ENCODE results near the gene BMP7.

Gene BMP7

GRCh38 chr20:57266291-57267157 is at the start of gene BMP7:
TSS of gene BMP7 (minus strand) at chr20:57266641. CDS start at chr20:57266122, 519 bp downstream.
- DNase-seq (ENCODE audit: extremely low read depth in 1 of 2, low read depth in 1 of 2) = no peak

- DNase-seq (ENCODE audit: extremely low read depth in 1 of 2, low read depth in 1 of 2) = no peak
Observed at GRCh38 chr20:57315976-57316480, 49.6 kb upstream of the BMP7 start.

DNA sequence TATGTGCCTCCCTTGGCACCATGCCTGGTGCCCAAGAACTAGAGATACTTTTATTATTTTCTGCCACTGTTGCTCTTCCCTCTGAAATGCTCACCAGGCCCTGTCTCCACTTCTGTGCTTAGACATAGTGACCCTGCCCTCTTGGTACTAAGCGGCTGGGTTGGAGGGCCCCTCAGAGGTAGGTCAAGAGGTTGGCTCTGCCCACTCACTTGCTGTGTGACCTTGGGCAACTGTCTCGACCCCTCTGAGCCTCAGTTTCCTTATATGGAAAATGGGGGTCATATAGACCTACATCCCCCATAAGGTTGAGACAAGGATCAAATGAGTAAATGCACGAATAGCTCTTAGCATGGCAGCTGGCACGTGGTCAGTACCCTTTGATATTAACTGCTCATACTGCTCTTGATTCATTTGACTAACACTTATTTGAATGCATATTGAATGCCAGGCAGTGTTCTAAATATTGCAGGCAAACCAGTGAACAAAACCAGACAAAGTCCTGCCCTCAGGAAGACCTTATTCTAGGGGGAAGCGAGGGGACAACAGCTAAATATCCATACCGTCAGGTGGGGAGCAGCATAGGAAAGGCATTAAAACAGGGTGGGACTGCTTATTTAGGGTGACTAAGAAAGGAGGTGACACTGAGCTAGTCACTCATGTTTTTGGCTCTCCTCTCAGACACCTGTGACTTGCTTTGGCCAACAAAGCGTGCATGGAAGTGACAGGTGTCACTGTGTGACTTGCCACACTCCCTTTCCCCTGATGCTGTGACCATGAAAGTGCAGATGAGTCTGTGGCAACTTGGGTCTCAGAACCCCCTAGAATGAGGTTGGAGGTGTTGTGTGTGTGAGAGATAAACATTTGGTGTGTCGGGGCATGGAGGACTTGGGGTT is 48.9 kb upstream of the BMP7 start:
- no peak for DNase-seq (ENCODE audit: extremely low read depth in 1 of 2, low read depth in 1 of 2)

DNA sequence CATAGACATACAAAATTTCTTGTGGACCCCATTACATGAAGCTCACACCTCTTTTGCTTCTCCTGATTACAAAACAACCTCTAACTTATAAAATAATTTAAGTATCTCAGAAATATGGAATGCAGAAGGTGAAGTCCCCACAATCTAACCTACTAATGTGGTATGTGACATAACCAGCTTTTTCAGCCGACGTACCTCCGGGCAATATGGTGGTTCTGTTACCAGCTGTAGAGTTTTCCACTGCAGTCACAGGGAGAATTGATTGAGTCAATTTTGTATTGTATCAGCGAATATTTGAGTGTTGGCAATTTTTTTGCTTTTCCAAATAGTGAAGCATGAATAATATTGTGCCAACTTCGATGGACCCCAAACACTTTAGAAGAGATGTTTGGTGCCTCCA is 47.5 kb upstream of the BMP7 start:
- DNase-seq (ENCODE audit: extremely low read depth in 1 of 2, low read depth in 1 of 2) = no peak

- DNase-seq (ENCODE audit: extremely low read depth in 1 of 2, low read depth in 1 of 2) = no peak
Observed at GRCh38 chr20:57313230-57313629, 46.8 kb upstream of the BMP7 start.

DNA sequence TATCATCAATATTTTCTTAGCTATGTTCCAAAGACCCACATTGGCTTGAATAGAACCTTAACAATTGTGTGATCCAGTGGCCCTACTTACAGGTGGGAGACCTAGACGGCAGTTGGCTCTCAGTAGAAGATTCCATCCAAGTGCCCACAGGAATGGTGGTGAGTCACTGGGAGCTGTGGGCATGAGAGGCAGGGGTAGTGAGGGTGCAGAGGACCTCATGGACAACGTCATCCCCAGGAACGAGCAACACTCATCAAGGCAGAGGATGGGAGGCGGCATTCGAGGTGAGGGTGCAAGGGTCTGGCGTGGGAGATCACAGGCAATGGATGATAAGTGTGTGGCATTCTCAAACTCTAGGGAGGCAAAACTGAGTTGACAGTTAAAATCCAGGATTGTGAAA is 45.7 kb upstream of the BMP7 start:
- DNase-seq (ENCODE audit: extremely low read depth in 1 of 2, low read depth in 1 of 2) = no peak

DNA sequence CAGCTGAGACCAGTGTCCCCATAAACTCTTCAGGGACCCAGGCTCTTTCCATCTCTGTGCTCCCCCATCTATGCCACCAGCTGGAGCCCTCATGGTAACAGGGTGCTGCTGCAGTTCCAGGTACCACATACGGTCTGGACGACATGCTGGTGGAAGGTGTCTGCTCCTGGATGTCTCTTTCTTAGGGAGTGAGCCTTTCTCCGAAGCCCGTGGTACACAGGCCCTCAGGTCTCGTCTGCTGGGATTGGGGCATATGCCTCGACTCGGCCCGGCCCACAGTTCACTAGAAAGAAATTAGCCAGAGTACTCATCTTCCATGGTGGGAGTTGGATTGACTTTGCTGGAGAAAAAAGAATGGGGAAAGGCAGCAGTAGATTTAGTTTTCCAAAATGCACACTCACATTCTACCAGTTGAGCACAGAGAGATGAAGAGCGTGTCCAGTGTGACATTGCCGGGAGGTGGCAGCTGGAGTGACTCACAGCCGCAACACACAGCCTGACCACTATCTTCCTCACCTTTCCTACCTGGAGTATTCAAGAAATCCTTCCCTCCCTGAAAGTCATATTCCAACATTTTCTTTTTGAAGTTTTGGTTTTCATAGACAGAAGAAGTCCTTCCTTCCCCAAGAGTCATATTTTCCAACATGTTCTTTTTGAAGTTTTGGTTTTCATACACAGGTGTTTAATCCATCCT is 44.5 kb upstream of the BMP7 start:
- no peak for DNase-seq (ENCODE audit: extremely low read depth in 1 of 2, low read depth in 1 of 2)

- DNase-seq (ENCODE audit: extremely low read depth in 1 of 2, low read depth in 1 of 2) = no peak
Observed at GRCh38 chr20:57309544-57310115, 43.2 kb upstream of the BMP7 start.

- no peak for DNase-seq (ENCODE audit: extremely low read depth in 1 of 2, low read depth in 1 of 2)
Observed at GRCh38 chr20:57308451-57309271, 42.2 kb upstream of the BMP7 start.

DNA sequence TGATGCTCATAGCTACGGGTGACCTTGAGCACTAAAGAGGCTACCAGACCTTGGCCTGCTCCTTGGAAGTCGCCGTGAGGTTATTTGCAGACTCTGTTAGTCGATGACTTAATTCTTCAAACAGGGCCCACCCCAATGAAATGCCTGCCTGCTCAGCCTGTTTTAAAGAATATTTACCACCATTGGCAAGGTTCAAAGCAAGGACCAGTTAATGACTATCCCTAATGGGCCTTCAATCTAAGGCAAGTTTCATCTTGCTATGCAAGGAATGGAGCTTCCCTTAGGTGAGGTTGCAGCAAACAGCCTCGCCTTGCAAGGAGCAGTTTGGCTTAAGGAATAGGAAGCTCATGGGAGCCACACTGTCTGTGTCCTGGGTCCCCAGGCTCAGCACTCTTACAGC is 40.3 kb upstream of the BMP7 start:
- DNase-seq (ENCODE audit: extremely low read depth in 1 of 2, low read depth in 1 of 2) = no peak

- no peak for DNase-seq (ENCODE audit: extremely low read depth in 1 of 2, low read depth in 1 of 2)
Observed at GRCh38 chr20:57301026-57301425, 34.6 kb upstream of the BMP7 start.

- no peak for DNase-seq (ENCODE audit: extremely low read depth in 1 of 2, low read depth in 1 of 2)
Observed at GRCh38 chr20:57298457-57298856, 32.0 kb upstream of the BMP7 start.

DNA sequence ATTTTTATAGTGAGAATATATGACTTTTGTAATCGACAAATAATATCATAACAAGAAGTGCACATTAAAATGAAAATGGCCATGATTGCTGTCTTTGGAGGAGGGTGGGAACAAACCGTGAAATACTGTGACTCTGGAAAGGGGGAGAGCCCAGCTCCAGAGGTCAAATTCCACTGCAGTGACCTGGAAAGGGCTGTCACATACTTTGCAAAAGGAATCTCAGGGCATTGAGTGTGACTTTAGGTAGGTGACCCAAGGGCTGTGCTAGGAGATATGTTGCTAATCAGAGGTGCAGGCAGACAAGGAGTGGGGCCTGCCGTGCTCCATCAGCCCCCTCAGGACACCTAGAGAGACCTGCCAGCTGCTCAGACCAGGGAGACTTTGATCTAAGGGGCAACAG is 28.1 kb upstream of the BMP7 start:
- DNase-seq (ENCODE audit: extremely low read depth in 1 of 2, low read depth in 1 of 2) = no peak

GRCh38 chr20:57293995-57294394 is 27.6 kb upstream of the BMP7 start:
- DNase-seq (ENCODE audit: extremely low read depth in 1 of 2, low read depth in 1 of 2) = no peak

DNA sequence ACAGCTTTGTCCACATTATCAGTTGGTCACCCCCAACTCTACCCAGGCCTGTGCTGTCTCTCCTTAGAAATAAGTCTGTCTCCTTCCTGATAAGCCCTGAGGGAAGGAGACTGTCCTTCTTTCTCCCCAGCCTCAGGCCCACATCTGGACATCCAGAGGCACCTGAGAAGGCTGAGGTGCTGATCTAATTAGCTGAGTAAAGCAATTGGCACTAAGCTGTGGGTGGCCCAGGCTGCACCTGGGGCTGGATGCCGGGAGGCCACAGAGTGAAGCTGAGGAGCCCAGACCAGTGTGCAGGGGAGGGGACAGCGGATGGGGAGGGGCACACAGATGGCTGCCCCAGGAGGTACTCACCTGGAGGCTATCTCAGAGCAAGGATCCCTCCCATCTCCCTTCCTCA is 26.2 kb upstream of the BMP7 start:
- DNase-seq (ENCODE audit: extremely low read depth in 1 of 2, low read depth in 1 of 2) = no peak

GRCh38 chr20:57291694-57292093 is 25.3 kb upstream of the BMP7 start:
- no peak for DNase-seq (ENCODE audit: extremely low read depth in 1 of 2, low read depth in 1 of 2)

- DNase-seq (ENCODE audit: extremely low read depth in 1 of 2, low read depth in 1 of 2) = no peak
Observed at GRCh38 chr20:57291003-57291402, 24.6 kb upstream of the BMP7 start.

DNA sequence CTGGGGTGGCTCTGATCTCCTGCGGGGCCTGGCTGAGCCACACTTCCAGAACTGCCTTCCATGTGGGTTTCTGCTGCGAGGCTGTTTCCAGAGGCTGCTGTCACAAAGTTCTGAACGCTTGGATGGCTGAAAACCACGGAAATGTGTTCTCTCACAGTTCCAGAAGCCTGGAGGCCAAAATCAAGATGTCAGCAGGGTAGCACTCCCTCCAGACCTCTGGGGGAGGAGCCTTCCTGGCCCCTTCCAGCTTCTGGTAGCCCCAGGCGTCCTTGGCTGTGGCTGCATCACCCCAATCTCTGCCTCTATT is 23.7 kb upstream of the BMP7 start:
- no peak for DNase-seq (ENCODE audit: extremely low read depth in 1 of 2, low read depth in 1 of 2)

DNA sequence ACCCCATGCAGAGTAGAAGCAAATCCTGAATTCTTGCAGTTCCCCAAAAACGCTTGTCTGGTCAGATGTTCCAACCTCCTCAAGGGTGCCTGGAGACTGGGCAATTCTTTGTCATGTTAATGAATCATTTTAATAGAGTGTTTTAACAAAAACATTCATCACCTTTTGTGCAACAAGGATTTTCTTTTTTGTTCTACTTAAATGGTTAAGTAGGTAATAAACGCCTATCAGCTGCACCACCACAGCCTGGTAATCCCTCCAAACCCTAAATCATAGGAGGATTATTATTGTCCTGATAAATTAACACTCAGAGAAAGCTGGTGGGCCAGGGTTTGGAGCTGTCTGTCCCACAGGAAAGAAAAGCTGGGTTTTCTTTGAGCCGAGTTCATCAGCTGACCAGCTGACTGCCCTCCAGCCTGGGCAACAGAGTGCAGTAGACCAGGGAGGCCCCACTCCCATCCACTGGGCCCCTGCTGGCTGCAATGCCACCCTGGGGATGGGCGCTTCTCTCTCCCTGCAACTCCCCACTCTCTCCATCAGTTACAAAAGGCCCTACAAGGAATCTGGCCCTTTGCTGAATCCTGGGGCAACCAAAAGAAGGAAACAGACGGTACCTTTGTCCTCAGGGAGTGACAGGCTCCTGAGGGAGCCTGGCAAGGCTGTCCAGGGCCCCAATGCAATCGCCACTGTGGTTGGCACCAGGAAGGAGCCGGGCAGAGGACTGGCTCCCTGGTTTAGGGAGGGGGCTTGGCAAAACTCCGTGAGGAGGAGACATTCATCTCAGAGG is 23.1 kb upstream of the BMP7 start:
- no peak for DNase-seq (ENCODE audit: extremely low read depth in 1 of 2, low read depth in 1 of 2)

Data from stimulated activated CD8-positive, alpha-beta memory T cell treated with anti-CD3 and anti-CD28 coated beads, Interleukin-7, amount 100 ng/mL, for 48 hours (primary cell).